B cell (primary cell): Measurements from ENCODE around the gene AQP4. TPM values are rescaled to one million over a fixed set of nuclear protein-coding genes. Genes with fewer than 3 reads are reported as not detected.

ENCODE experiments used
- ATAC-seq: fragments of 200-7000 bp; cut with Tn5 transposase; one replicate; pipeline ENCODE4 v1.10.0; 2021; ENCODE audit warnings: low read depth, mild to moderate bottlenecking, moderate number of reproducible peaks, moderate library complexity
- CTCF ChIA-PET: fragments of 350-600 bp; sonication (Branson Sonifier 250); formaldehyde crosslinking; loops from one replicate; lab custom pipeline; 2021; ENCODE audit warnings: antibody characterized with exemption, inconsistent platforms; lab: Charles Lee
- POLR2A ChIA-PET: fragments of 350-600 bp; sonication (Branson Sonifier 250); formaldehyde crosslinking; loops from one replicate; lab custom pipeline; 2021; ENCODE audit warnings: antibody characterized with exemption; lab: Charles Lee
- DNase-seq: peaks from one replicate; pipeline ENCODE4 v3.0.0; 2013
- H2AFZ ChIP-seq: 2 replicates; pipeline ENCODE4 v1.6.1; 2012; ENCODE audit warnings: mild to moderate bottlenecking, low read depth, low read length; ENCODE audit not compliant: insufficient read depth, poor library complexity, severe bottlenecking
- H3K27ac ChIP-seq, 2 donors: 1 replicate in 1 of 2; 2 replicates in 1 of 2; pipeline ENCODE4 v1.5.1; 2012 to 2013; ENCODE audit warnings: low read length in 2 of 2, mild to moderate bottlenecking in 2 of 2, moderate library complexity in 1 of 2
- H3K27me3 ChIP-seq, 4 experiments: fragments of 200-600 bp in 1 of 4; sonication (generic) in 1 of 4; replicated peaks in 1 of 4; 1 replicate in 2 of 4; 2 replicates in 2 of 4; pipeline versions ENCODE4 v1.6.1 to v1.7.0; 2013 to 2016; ENCODE audit warnings: low read length in 3 of 4, mild to moderate bottlenecking in 2 of 4, mixed read lengths in 1 of 4, moderate library complexity in 1 of 4; ENCODE audit not compliant: insufficient read depth in 4 of 4, control insufficient read depth in 3 of 4; ENCODE audit errors: control extremely low read depth in 1 of 4
- H3K36me3 ChIP-seq, 2 experiments: replicated peaks in 1 of 2; 1 replicate in 1 of 2; 2 replicates in 1 of 2; pipeline versions ENCODE4 v1.6.1 to v1.7.1; 2013; ENCODE audit warnings: low read length in 1 of 2; ENCODE audit not compliant: insufficient read depth in 2 of 2, control insufficient read depth in 1 of 2; ENCODE audit errors: control extremely low read depth in 1 of 2, extremely low read depth in 1 of 2
- H3K4me1 ChIP-seq, 2 donors: fragments of 200-600 bp in 1 of 2; sonication (generic) in 1 of 2; 1 replicate in 1 of 2; 2 replicates in 1 of 2; pipeline versions ENCODE4 v1.5.1 to v1.6.1; 2013 to 2017; ENCODE audit warnings: low read length in 2 of 2; ENCODE audit not compliant: control insufficient read depth in 2 of 2, insufficient read depth in 2 of 2
- H3K4me2 ChIP-seq: replicated peaks from 2 replicates; pipeline ENCODE3; 2012; ENCODE audit warnings: mild to moderate bottlenecking, low read depth, low read length; ENCODE audit not compliant: poor library complexity, severe bottlenecking
- H3K4me3 ChIP-seq, 5 experiments: fragments of 200-600 bp in 1 of 5; sonication (generic) in 1 of 5; 1 replicate in 3 of 5; 2 replicates in 2 of 5; pipeline versions ENCODE4 v1.5.1 to v1.7.0; 2011 to 2016; ENCODE audit warnings: low read length in 4 of 5, mild to moderate bottlenecking in 4 of 5, low read depth in 2 of 5, control low read depth in 1 of 5, moderate library complexity in 1 of 5; ENCODE audit not compliant: insufficient read depth in 1 of 5; ENCODE audit errors: control extremely low read depth in 1 of 5, extremely low read depth in 1 of 5
- H3K79me2 ChIP-seq: fragments of 200-600 bp; sonication (generic); one replicate; pipeline ENCODE4 v1.6.0; 2016; ENCODE audit warnings: low read length; ENCODE audit not compliant: control insufficient read depth, insufficient read depth
- H3K9ac ChIP-seq: fragments of 200-600 bp; sonication (generic); 2 replicates; pipeline ENCODE4 v1.6.1; 2017; ENCODE audit warnings: mild to moderate bottlenecking, low read length, moderate library complexity
- H3K9me3 ChIP-seq, 3 donors: one replicate each; pipeline versions ENCODE4 v1.6.1 to v1.7.1; 2013; ENCODE audit warnings: low read length in 2 of 3; ENCODE audit not compliant: control insufficient read depth in 2 of 3, insufficient read depth in 1 of 3; ENCODE audit errors: control extremely low read depth in 1 of 3
- H4K20me1 ChIP-seq: 2 replicates; pipeline ENCODE4 v1.6.0; 2012; ENCODE audit warnings: mild to moderate bottlenecking, low read length; ENCODE audit not compliant: insufficient read depth, control insufficient read depth, poor library complexity, severe bottlenecking
- H3K27ac Mint-ChIP-seq: one replicate; pipeline ENCODE4 v1.8.0; 2021; ENCODE audit warnings: mixed read lengths
- H3K27me3 Mint-ChIP-seq: one replicate; pipeline ENCODE4 v1.8.0; 2021; ENCODE audit warnings: mixed read lengths
- H3K4me1 Mint-ChIP-seq: one replicate; pipeline ENCODE4 v1.8.0; 2021; ENCODE audit warnings: mixed read lengths
- H3K4me3 Mint-ChIP-seq: one replicate; pipeline ENCODE4 v1.8.0; 2021; ENCODE audit warnings: mixed read lengths
- H3K9me3 Mint-ChIP-seq: one replicate; pipeline ENCODE4 v1.8.0; 2022; ENCODE audit warnings: mixed read lengths; ENCODE audit not compliant: insufficient read depth
- EZH2 ChIP-seq: IDR thresholded peaks from 2 replicates; pipeline ENCODE4 v1.6.1; 2012; ENCODE audit warnings: borderline replicate concordance, low read depth, mild to moderate bottlenecking, moderate library complexity, low read length; ENCODE audit not compliant: insufficient read depth, poor library complexity, severe bottlenecking
- WGBS: methylation state at CpG from one replicate; pipeline ENCODE4 v1.1.5; 2013; ENCODE audit warnings: missing lambda C conversion rate; ENCODE audit not compliant: insufficient coverage; 5-methylcytosine and 5-hydroxymethylcytosine counted together
- intact Hi-C: fragments of 100-400 bp; cut with micrococcal nuclease; formaldehyde crosslinking; loops from one replicate; pipeline ENCODE4 v1.10.0; 2022
- polyA plus RNA-seq: library from polyadenylated mRNA; depleted of rRNA; stranded (reverse); fragments of >200 nt; gene quantifications from 2 replicates; pipeline ENCODE4 v1.2.3, GENCODE V29; 2012
- total RNA-seq, 2 donors: library from RNA; stranded (reverse); fragments of 120-200 nt in 1 of 2; gene quantifications; 1 replicate in 1 of 2; 2 replicates in 1 of 2; pipeline versions ENCODE4 v1.2.3 to v1.2.4, GENCODE V29; 2013 to 2022
- TF ChIP-seq, protein P1 (sequence below): fragments of 200-600 bp; IDR thresholded peaks from one replicate; pipeline ENCODE4 v1.8.0; 2022; ENCODE audit warnings: antibody characterized with exemption, mild to moderate bottlenecking

Gene AQP4
- total and polyA plus RNA-seq, 2 donors (not counting 1 experiment from before 2014, with no cell fraction given), result not detected

DNA sequence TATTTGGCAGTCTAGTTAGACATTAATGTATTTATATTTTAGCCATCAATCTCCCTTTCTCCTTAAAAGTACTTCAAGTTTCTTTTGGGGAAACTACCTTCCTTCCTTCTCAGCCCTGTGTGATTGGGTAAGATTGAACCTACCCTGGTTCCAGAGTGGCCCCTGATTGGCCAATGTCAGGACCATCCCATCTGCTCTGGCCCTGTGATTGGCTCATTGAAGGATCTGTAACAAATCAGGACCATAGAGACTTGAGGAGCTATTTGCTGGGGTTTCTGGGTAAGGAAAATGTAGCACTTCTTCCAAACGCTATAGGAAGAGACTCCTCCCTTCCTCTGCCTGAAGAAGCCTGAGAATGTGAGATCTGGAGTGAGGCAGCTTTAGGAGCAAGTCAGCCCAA, 59.3 kb downstream of the AQP4 start:
- Histone ChIP-seq H3K4me1 (no peaks in the 10 kb centered on the region), H3K27me3 (no peaks in the 10 kb centered on the region), H3K27ac (no peak overlapping the region), H3K36me3 (no peaks in the 10 kb centered on the region), H4K20me1 (no peaks in the 10 kb centered on the region), H3K4me3 (no peak overlapping the region), H2AFZ (no peak overlapping the region), H3K9me3 (peaks cover 0 to 5% (median 0%) of the 10 kb centered on the region in 3 donors), H3K79me2 (no peaks in the 10 kb centered on the region), H3K4me2 (no peak overlapping the region), H3K9ac (no peak overlapping the region)
- TF ChIP-seq EZH2, result no peak
- TF ChIP-seq, protein P1, sequence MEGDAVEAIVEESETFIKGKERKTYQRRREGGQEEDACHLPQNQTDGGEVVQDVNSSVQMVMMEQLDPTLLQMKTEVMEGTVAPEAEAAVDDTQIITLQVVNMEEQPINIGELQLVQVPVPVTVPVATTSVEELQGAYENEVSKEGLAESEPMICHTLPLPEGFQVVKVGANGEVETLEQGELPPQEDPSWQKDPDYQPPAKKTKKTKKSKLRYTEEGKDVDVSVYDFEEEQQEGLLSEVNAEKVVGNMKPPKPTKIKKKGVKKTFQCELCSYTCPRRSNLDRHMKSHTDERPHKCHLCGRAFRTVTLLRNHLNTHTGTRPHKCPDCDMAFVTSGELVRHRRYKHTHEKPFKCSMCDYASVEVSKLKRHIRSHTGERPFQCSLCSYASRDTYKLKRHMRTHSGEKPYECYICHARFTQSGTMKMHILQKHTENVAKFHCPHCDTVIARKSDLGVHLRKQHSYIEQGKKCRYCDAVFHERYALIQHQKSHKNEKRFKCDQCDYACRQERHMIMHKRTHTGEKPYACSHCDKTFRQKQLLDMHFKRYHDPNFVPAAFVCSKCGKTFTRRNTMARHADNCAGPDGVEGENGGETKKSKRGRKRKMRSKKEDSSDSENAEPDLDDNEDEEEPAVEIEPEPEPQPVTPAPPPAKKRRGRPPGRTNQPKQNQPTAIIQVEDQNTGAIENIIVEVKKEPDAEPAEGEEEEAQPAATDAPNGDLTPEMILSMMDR, result no peak
- no peak for DNase-seq
- intact Hi-C loops, result no loop called here
- ChIA-PET POLR2A (no interaction called here), CTCF (no interaction called here)
- H3K4me3 Mint-ChIP-seq, result no peak overlapping the region
- no peaks in the 10 kb centered on the region for H3K27me3 Mint-ChIP-seq
- H3K9me3 Mint-ChIP-seq, result no peaks in the 10 kb centered on the region
- WGBS, result no CpG with 5 or more reads among the region's 1 CpG
- H3K4me1 Mint-ChIP-seq, result no peaks in the 10 kb centered on the region
- no peak for ATAC-seq
- no peak overlapping the region for H3K27ac Mint-ChIP-seq

DNA sequence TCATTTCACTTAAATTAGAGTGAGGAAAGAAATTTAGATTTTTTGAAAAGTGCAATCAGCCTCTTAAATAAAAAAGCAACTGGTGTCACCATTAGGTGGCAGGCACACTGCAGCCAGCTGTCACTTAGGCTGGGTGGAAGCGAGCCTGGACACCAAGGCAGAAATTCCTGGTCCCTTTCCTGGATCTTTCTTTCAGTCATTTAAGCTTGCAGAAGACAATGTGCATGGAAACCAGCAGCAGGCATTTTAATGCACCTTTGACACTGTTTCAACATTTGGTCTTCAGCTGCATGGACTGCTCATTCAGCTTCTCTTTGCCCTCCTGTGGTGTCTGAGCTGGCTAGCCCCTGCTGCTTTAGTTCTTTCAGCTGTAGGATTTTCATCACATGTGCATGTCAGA, 61.0 kb downstream of the AQP4 start:
- no peak overlapping the region for H2AFZ ChIP-seq
- peaks cover 0 to 4% (median 0%) of the 10 kb centered on the region in 3 donors for H3K9me3 ChIP-seq
- H3K9me3 Mint-ChIP-seq, result no peaks in the 10 kb centered on the region
- CTCF ChIA-PET, result no interaction called here
- H3K4me3 Mint-ChIP-seq, result no peak overlapping the region
- POLR2A ChIA-PET, result no interaction called here
- TF ChIP-seq, protein P1, result no peak
- no peak for TF ChIP-seq EZH2
- no peak overlapping the region for H3K27ac ChIP-seq
- ATAC-seq (no peak), DNase-seq (no peak)
- no peak overlapping the region for H3K27ac Mint-ChIP-seq
- H3K79me2 ChIP-seq, result no peaks in the 10 kb centered on the region
- H3K9ac ChIP-seq, result no peak overlapping the region
- no peaks in the 10 kb centered on the region for H4K20me1 ChIP-seq
- 59% methylated on average over 1 of the region's 1 CpG for WGBS
- no peak overlapping the region for H3K4me3 ChIP-seq
- H3K36me3 ChIP-seq, result no peaks in the 10 kb centered on the region
- no peaks in the 10 kb centered on the region for H3K27me3 ChIP-seq
- no peak overlapping the region for H3K4me2 ChIP-seq
- intact Hi-C loops, result no loop called here
- H3K4me1 ChIP-seq, result no peaks in the 10 kb centered on the region
- no peaks in the 10 kb centered on the region for H3K27me3 Mint-ChIP-seq
- H3K4me1 Mint-ChIP-seq, result no peaks in the 10 kb centered on the region
